GM10248 (cell line): Measurements from ENCODE around the gene TOR1A.

Experiments used
- CTCF ChIA-PET: fragments of 300-600 bp; sonication (Branson Sonifier 250); formaldehyde crosslinking; extraction: SDS; loops from one replicate; lab custom pipeline; 2021; ENCODE audit warnings: antibody characterized with exemption; lab: Yijun Ruan, JAX
- POLR2A ChIA-PET: fragments of 350-650 bp; sonication (Branson Sonifier 250); formaldehyde crosslinking; extraction: SDS; loops from one replicate; lab custom pipeline; 2020; ENCODE audit warnings: antibody characterized with exemption; lab: Yijun Ruan, JAX
- DNase-seq: peaks from one replicate; pipeline ENCODE4 v3.0.0; 2012; ENCODE audit errors: extremely low spot score
- TF ChIP-seq, protein P1 (sequence below): IDR thresholded peaks from 2 replicates; pipeline ENCODE4 v1.5.1; 2012; ENCODE audit warnings: mild to moderate bottlenecking, low read depth; ENCODE audit errors: extremely low read depth, missing control alignments, control extremely low read depth

TOR1A gene

GRCh38 chr9:129867136-129868022 lies 43.4 kb upstream of the TOR1A start:
- no peak for DNase-seq
- TF ChIP-seq, protein P1, sequence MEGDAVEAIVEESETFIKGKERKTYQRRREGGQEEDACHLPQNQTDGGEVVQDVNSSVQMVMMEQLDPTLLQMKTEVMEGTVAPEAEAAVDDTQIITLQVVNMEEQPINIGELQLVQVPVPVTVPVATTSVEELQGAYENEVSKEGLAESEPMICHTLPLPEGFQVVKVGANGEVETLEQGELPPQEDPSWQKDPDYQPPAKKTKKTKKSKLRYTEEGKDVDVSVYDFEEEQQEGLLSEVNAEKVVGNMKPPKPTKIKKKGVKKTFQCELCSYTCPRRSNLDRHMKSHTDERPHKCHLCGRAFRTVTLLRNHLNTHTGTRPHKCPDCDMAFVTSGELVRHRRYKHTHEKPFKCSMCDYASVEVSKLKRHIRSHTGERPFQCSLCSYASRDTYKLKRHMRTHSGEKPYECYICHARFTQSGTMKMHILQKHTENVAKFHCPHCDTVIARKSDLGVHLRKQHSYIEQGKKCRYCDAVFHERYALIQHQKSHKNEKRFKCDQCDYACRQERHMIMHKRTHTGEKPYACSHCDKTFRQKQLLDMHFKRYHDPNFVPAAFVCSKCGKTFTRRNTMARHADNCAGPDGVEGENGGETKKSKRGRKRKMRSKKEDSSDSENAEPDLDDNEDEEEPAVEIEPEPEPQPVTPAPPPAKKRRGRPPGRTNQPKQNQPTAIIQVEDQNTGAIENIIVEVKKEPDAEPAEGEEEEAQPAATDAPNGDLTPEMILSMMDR, result no peak
- ChIA-PET POLR2A (no interaction called here), CTCF (no interaction called here)

DNA sequence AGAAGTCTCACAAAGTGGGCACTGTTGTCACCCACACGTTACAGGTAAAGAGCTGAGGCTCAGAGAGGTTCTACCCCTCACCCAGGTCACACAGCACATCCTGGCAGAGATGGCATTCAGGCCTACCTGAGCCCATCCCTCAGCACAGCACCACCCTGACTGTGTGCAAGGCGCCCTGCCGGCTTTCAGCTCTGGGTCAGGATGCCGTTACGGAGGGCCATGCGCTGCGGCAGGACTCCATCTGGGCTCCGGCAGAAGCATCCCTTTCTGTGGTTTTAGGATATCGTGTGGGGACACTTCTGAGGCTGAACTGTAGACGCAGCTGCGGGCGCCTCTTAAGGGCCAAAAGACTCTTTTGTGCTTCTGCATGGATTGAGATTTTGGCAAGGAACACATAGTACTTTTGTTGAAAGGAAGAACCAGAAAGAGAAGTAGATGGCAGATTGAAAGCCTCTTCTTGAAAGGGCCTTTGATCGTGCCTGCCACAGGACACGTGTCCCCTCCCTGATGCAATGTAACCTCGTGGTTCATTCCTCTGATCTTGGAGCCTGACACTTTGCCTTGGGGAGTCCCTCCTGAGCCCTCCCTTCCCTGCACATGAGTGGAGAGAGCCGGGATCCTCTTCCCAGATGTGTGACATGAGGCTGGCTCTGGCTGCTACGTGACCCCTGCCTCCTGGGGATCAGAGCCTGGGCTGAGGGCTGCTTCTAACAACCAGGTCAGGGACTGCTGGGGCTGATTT lies 42.6 kb upstream of the TOR1A start:
- CTCF ChIA-PET, result no interaction called here
- POLR2A ChIA-PET, result no interaction called here
- no peak for DNase-seq

DNA sequence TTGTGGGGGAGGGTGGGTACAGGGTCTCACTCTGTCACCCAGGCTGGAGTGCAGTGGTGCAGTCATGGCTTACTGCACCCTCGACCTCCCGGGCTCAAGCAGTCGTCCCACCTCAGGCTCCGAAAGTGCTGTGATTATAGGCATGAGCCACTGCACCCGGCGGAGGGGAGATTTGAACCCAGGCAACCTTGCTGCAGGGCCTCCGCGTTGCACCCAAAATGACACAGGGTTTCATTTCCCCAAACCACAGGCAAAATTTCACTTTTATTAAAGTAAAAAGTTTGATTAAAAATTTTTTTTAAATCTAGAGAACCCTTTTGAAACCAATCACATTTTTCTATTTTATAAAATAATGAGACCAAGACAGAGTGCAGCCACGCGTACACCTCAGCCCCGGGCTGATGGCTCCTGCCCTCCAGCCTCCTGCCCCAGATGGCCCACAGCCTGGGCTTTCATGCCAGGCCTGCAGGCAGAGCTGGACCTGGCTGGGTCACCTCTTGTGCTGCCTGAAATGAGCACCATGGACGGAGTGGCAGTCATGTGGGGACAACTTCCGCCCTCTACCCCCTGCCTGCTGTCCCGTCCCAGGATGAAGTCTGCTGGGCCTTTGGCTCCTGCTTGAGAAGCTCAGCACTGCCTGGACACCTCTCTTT lies 41.9 kb upstream of the TOR1A start:
- DNase-seq, result no peak
- ChIA-PET POLR2A (no interaction called here), CTCF (no interaction called here)
- TF ChIP-seq, protein P1, result no peak

More for the DNA sequence above, 42.6 kb upstream of the TOR1A start:
- TF ChIP-seq, protein P1, result no peak

DNA sequence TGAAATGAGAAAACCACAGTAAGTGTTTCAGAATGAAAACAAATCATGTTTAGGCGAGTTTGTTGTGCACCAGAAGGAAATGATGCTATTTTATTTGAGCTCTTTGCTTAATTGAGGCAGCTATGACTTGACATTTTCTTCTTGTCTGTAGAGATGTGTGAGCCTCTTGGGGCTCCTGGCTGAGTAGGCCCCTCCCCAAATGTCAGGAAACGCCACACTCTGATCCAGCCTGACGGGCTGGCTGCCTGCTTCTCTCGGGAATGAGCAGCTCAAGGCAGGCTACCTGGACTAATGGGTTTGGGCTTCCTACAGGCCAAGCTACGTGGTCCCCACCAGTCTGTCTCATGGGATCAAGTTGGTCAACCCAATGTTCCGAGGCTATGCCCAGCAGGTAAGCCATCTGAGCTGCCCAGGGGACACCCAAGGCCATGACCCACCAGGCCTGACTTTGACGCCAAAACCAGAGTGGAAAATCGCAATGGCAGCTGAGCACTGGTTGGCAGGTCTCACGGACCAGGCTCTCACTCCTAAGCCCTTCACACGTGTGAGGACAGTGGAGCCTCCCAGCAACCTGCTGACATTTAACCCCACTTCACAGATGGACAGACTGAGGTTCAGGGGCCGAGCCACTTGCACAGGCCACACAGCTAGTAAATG lies 41.2 kb upstream of the TOR1A start:
- DNase-seq, result no peak
- TF ChIP-seq, protein P1, result no peak
- CTCF ChIA-PET, result interaction anchor here (1.0 kb wide), 1 partner anchor 10 kb away, joined by 3 read pairs; no protein-coding TSS in a partner anchor
- POLR2A ChIA-PET, result no interaction called here

DNA sequence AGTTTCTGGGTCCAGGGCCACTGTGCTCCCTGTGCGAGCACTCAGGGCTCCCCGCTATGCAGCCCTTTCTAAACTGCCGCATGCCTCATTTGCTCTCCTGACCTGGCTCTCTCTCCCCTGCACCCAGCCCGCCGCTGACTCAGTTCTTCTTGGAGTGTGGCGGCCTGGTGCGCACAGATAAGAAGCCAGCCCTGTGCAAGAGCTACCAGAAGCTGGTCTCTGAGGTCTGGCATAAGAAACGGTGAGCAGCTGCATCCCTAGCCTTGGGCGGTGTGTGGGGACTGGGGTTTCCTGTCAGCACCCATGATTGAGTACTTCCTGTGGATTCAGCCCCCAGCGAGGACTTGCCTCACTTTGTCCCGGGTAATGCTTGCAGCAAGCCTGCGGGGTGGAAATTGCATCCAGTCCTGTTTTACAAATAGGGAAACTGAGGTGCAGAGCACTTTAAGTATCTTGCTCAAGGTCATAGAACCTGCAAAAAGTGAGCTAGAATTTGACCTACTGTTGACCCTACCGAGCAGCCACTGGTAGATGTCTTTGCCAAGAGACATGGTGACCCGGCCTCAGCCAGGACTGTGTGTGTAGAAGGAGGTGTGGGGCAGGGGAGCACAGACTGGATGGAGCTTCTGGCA lies 39.2 kb upstream of the TOR1A start:
- no peak for DNase-seq
- TF ChIP-seq, protein P1, result no peak
- CTCF ChIA-PET, result no interaction called here
- POLR2A ChIA-PET, result interaction anchor here (0.7 kb wide), 1 partner anchor 238 kb away, joined by 3 read pairs; no protein-coding TSS in a partner anchor
